HG03469 (cell line): ENCODE results near the gene USB1.
"Not testable (repeated sequence)": the region's sequence is repeated elsewhere in the genome, so short reads cannot be mapped to it uniquely, and the experiment has no call there.

Experiments
- ATAC-seq: cut with Tn5 transposase; IDR thresholded peaks from one replicate; pipeline ENCODE4 v1.9.1; 2021; ENCODE audit warnings: mild to moderate bottlenecking, moderate library complexity, moderate number of reproducible peaks; ENCODE audit not compliant: unreplicated experiment

Gene USB1

GRCh38 chr16:57969451-57970123 is 31.6 kb upstream of the USB1 start:
- no peak for ATAC-seq

GRCh38 chr16:57970319-57970718 is 30.9 kb upstream of the USB1 start:
- no peak for ATAC-seq

GRCh38 chr16:57970970-57971369 is 30.2 kb upstream of the USB1 start, which contains the start of gene CNGB1:
Gene CNGB1 (minus strand): TSS chr16:57971128. CDS start chr16:57967286, 3,842 bp downstream.
- ATAC-seq: no peak

- ATAC-seq: no peak
These were observed 29.4 kb upstream of the USB1 start for GRCh38 chr16:57971848-57972247.

GRCh38 chr16:57972306-57972705 is 28.9 kb upstream of the USB1 start:
- ATAC-seq: no peak

- ATAC-seq: no peak
These were observed 24.8 kb upstream of the USB1 start for GRCh38 chr16:57976331-57976796.

- no peak for ATAC-seq
These were observed 23.7 kb upstream of the USB1 start for GRCh38 chr16:57977418-57978069.

- not testable (repeated sequence) for ATAC-seq
These were observed 23.1 kb upstream of the USB1 start for GRCh38 chr16:57978070-57978465.

GRCh38 chr16:57979006-57979585 is 22.1 kb upstream of the USB1 start:
- ATAC-seq: no peak

GRCh38 chr16:57981636-57982035 is 19.6 kb upstream of the USB1 start:
- ATAC-seq: no peak

GRCh38 chr16:57982385-57982784 is 18.8 kb upstream of the USB1 start:
- no peak for ATAC-seq

GRCh38 chr16:57984443-57985203 is 16.6 kb upstream of the USB1 start:
- ATAC-seq: no peak

- no peak for ATAC-seq
These were observed 15.7 kb upstream of the USB1 start for GRCh38 chr16:57985204-57986181.

- no peak for ATAC-seq
These were observed 15.0 kb upstream of the USB1 start for GRCh38 chr16:57986196-57986595.

GRCh38 chr16:57987441-57988177 is 13.6 kb upstream of the USB1 start:
- ATAC-seq: no peak

GRCh38 chr16:57988929-57989328 is 12.3 kb upstream of the USB1 start:
- ATAC-seq: no peak

- ATAC-seq: no peak
These were observed 9.6 kb upstream of the USB1 start for GRCh38 chr16:57991551-57992059.

- ATAC-seq: no peak
These were observed 9.1 kb upstream of the USB1 start for GRCh38 chr16:57992084-57992483.

GRCh38 chr16:57993438-57993837 is 7.8 kb upstream of the USB1 start:
- ATAC-seq: no peak
